Placental epithelial cell (primary cell): ENCODE measurements around the gene TBC1D3G. TPM values are rescaled to one million over a fixed set of nuclear protein-coding genes. Genes with fewer than 3 reads are reported as not detected.

ENCODE experiments used
- small RNA-seq: library from RNA; depleted of rRNA; stranded (forward); fragments of <200 nt; gene quantifications from one replicate; pipeline ENCODE3, GENCODE V24; 2012
- total RNA-seq: library from RNA; depleted of rRNA; stranded (reverse); fragments of >200 nt; gene quantifications from 2 replicates; pipeline ENCODE4 v1.2.3, GENCODE V29; 2012

The TBC1D3G gene
- not detected in 2 replicates for total RNA-seq

GRCh38 chr17:36323584-36323983 lies at the start of gene TBC1D3G:
Gene TBC1D3G, plus strand, starts transcription at chr17:36323884. Its CDS starts 1,528 bp downstream, at chr17:36325412.

Small RNA genes lying within 50 kb of the gene (small RNA-seq; reads per million reads assigned to genes)
- not detected for gene RF00019

Other genes with a start within 250 kb of the TBC1D3G start
- not detected in 2 replicates for gene CCL3, start 233.7 kb upstream of the TBC1D3G start, total RNA-seq
- not detected in 2 replicates for gene CCL4, start 220.1 kb upstream of the TBC1D3G start, total RNA-seq
- gene TBC1D3B, start 147.2 kb upstream of the TBC1D3G start, total RNA-seq = 1.2 and 5.9 TPM in 2 replicates
- gene CCL3L1, start 127.1 kb upstream of the TBC1D3G start, total RNA-seq = not detected in 2 replicates
- not detected in 2 replicates for gene CCL4L2, start 112.8 kb upstream of the TBC1D3G start, total RNA-seq
- gene TBC1D3I, start 59.3 kb upstream of the TBC1D3G start, total RNA-seq = under 0.01 TPM in 1 of 2 replicates, not detected in the other
- gene TBC1D3H, start 64.6 kb downstream of the TBC1D3G start, total RNA-seq = not detected in 2 replicates
- 21.5 and 36.5 TPM in 2 replicates for gene ZNHIT3, start 162.8 kb downstream of the TBC1D3G start, total RNA-seq
- gene MYO19, start 211.0 kb downstream of the TBC1D3G start, total RNA-seq = 70.1 and 80.1 TPM in 2 replicates
- gene PIGW, start 211.1 kb downstream of the TBC1D3G start, total RNA-seq = 3.1 and 11.3 TPM in 2 replicates
- gene GGNBP2, start 221.0 kb downstream of the TBC1D3G start, total RNA-seq = 41.9 and 57.7 TPM in 2 replicates